A549 (cell line): ENCODE results near the gene PLAAT2.

Experiments used
- CHD2 ChIP-seq: fragments of 150-350 bp; IDR thresholded peaks from 2 replicates; pipeline ENCODE4 v1.6.1; 2014; ENCODE audit warnings: low read length; ENCODE audit not compliant: partially characterized antibody
- GATA3 ChIP-seq: IDR thresholded peaks from 2 replicates; pipeline ENCODE4 v1.6.1; 2012; ENCODE audit warnings: borderline replicate concordance
- JUN ChIP-seq, 2 experiments: fragments of >200 bp; sonication (Bioruptor Twin); formaldehyde crosslinking; IDR thresholded peaks; 2 replicates in 1 of 2; 3 replicates in 1 of 2; pipeline ENCODE4 v1.6.1; 2016 to 2017
- RAD21 ChIP-seq, 2 experiments: fragments of >200 bp in 1 of 2; sonication (Bioruptor Twin) in 1 of 2; formaldehyde crosslinking in 1 of 2; IDR thresholded peaks in 1 of 2; conservative IDR thresholded peaks in 1 of 2; 2 replicates in 1 of 2; 3 replicates in 1 of 2; pipeline ENCODE4 v1.6.1; 2012 to 2018; ENCODE audit warnings: inconsistent platforms in 1 of 2
- ZNF302 ChIP-seq: fragments of 250-450 bp; sonication (Bioruptor Pico); IDR thresholded peaks from 2 replicates; pipeline ENCODE4 v1.9.0; 2021; ENCODE audit warnings: inconsistent platforms, mild to moderate bottlenecking, moderate library complexity
- ZSCAN20 ChIP-seq: fragments of 250-450 bp; sonication (Bioruptor Pico); IDR thresholded peaks from 2 replicates; pipeline ENCODE4 v1.8.0; 2022; ENCODE audit warnings: mild to moderate bottlenecking, moderate library complexity
- TF ChIP-seq, protein P1 (sequence below): fragments of >200 bp; sonication (Bioruptor Twin); formaldehyde crosslinking; IDR thresholded peaks from 3 replicates; pipeline ENCODE4 v1.5.1; 2016
- TF ChIP-seq, protein P2 (sequence below): IDR thresholded peaks from 2 replicates; pipeline ENCODE4 v1.6.1; 2012
- TF ChIP-seq, protein P3 (sequence below): fragments of 200-600 bp; sonication (generic); IDR thresholded peaks from 2 replicates; pipeline ENCODE4 v1.6.1; 2016; ENCODE audit warnings: antibody characterized with exemption, mild to moderate bottlenecking, moderate library complexity
- TF ChIP-seq, protein P4 (sequence below): fragments of 450-650 bp; IDR thresholded peaks from 2 replicates; pipeline ENCODE4 v1.6.1; 2014; ENCODE audit warnings: antibody characterized with exemption
- TF ChIP-seq, protein P5 (sequence below): fragments of 250-450 bp; sonication (Bioruptor Pico); IDR thresholded peaks from 2 replicates; pipeline ENCODE4 v1.5.0; 2021; ENCODE audit warnings: mild to moderate bottlenecking, moderate library complexity, borderline replicate concordance

DNA sequence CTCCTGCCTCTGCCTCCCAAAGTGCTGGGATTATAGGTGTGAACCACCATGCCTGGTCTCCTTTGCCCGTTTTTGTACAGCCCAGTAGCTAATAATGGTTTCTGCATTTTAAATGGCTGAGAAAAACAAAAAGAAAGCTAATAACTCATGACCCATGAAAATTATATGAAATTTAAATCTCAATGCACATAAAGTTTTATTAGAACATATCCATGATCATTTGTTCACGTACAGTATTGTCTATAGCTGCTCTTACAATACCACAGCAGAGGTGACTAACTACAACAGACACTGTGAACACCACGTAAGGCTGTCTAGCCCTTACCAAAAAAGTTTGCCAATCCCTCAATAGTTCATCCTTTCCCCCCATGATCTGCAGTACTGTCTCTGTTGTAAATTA, 6.4 kb upstream of the PLAAT2 start:
- TF ChIP-seq, protein P1, sequence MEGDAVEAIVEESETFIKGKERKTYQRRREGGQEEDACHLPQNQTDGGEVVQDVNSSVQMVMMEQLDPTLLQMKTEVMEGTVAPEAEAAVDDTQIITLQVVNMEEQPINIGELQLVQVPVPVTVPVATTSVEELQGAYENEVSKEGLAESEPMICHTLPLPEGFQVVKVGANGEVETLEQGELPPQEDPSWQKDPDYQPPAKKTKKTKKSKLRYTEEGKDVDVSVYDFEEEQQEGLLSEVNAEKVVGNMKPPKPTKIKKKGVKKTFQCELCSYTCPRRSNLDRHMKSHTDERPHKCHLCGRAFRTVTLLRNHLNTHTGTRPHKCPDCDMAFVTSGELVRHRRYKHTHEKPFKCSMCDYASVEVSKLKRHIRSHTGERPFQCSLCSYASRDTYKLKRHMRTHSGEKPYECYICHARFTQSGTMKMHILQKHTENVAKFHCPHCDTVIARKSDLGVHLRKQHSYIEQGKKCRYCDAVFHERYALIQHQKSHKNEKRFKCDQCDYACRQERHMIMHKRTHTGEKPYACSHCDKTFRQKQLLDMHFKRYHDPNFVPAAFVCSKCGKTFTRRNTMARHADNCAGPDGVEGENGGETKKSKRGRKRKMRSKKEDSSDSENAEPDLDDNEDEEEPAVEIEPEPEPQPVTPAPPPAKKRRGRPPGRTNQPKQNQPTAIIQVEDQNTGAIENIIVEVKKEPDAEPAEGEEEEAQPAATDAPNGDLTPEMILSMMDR: no peak
- TF ChIP-seq, protein P2, sequence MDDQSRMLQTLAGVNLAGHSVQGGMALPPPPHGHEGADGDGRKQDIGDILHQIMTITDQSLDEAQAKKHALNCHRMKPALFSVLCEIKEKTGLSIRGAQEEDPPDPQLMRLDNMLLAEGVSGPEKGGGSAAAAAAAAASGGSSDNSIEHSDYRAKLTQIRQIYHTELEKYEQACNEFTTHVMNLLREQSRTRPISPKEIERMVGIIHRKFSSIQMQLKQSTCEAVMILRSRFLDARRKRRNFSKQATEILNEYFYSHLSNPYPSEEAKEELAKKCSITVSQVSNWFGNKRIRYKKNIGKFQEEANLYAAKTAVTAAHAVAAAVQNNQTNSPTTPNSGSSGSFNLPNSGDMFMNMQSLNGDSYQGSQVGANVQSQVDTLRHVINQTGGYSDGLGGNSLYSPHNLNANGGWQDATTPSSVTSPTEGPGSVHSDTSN: no peak
- TF ChIP-seq RAD21 (conservative IDR thresholded peaks at IDR 0.05 in 1 of 2, IDR thresholded peaks at IDR 0.05 in 1 of 2): no peak
- TF ChIP-seq, protein P3, sequence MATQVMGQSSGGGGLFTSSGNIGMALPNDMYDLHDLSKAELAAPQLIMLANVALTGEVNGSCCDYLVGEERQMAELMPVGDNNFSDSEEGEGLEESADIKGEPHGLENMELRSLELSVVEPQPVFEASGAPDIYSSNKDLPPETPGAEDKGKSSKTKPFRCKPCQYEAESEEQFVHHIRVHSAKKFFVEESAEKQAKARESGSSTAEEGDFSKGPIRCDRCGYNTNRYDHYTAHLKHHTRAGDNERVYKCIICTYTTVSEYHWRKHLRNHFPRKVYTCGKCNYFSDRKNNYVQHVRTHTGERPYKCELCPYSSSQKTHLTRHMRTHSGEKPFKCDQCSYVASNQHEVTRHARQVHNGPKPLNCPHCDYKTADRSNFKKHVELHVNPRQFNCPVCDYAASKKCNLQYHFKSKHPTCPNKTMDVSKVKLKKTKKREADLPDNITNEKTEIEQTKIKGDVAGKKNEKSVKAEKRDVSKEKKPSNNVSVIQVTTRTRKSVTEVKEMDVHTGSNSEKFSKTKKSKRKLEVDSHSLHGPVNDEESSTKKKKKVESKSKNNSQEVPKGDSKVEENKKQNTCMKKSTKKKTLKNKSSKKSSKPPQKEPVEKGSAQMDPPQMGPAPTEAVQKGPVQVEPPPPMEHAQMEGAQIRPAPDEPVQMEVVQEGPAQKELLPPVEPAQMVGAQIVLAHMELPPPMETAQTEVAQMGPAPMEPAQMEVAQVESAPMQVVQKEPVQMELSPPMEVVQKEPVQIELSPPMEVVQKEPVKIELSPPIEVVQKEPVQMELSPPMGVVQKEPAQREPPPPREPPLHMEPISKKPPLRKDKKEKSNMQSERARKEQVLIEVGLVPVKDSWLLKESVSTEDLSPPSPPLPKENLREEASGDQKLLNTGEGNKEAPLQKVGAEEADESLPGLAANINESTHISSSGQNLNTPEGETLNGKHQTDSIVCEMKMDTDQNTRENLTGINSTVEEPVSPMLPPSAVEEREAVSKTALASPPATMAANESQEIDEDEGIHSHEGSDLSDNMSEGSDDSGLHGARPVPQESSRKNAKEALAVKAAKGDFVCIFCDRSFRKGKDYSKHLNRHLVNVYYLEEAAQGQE: no peak
- TF ChIP-seq, protein P4, sequence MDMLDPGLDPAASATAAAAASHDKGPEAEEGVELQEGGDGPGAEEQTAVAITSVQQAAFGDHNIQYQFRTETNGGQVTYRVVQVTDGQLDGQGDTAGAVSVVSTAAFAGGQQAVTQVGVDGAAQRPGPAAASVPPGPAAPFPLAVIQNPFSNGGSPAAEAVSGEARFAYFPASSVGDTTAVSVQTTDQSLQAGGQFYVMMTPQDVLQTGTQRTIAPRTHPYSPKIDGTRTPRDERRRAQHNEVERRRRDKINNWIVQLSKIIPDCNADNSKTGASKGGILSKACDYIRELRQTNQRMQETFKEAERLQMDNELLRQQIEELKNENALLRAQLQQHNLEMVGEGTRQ: no peak
- no peak for TF ChIP-seq JUN (IDR thresholded peaks at IDR 0.05)
- no peak for TF ChIP-seq GATA3
- TF ChIP-seq, protein P5, sequence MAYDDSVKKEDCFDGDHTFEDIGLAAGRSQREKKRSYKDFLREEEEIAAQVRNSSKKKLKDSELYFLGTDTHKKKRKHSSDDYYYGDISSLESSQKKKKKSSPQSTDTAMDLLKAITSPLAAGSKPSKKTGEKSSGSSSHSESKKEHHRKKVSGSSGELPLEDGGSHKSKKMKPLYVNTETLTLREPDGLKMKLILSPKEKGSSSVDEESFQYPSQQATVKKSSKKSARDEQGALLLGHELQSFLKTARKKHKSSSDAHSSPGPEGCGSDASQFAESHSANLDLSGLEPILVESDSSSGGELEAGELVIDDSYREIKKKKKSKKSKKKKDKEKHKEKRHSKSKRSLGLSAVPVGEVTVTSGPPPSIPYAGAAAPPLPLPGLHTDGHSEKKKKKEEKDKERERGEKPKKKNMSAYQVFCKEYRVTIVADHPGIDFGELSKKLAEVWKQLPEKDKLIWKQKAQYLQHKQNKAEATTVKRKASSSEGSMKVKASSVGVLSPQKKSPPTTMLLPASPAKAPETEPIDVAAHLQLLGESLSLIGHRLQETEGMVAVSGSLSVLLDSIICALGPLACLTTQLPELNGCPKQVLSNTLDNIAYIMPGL (CRISPR knock-in tag): no peak
- no peak for TF ChIP-seq ZNF302
- no peak for TF ChIP-seq CHD2
- TF ChIP-seq ZSCAN20 (CRISPR knock-in tag): no peak
